K562 treated with DMSO at 1 percent for 48 hours (cell line): ENCODE measurements around the gene RAB13. TPM values are rescaled to one million over a fixed set of nuclear protein-coding genes. Genes with fewer than 3 reads are reported as not detected.

Source experiments
- total RNA-seq: library from RNA; unstranded; fragments of 300-600 nt; gene quantifications from 2 replicates; pipeline ENCODE4 v1.2.3, GENCODE V29; 2022; ENCODE audit warnings: low replicate concordance; ENCODE audit errors: extremely low read depth

The RAB13 gene
- total RNA-seq = not detected in 2 replicates

DNA sequence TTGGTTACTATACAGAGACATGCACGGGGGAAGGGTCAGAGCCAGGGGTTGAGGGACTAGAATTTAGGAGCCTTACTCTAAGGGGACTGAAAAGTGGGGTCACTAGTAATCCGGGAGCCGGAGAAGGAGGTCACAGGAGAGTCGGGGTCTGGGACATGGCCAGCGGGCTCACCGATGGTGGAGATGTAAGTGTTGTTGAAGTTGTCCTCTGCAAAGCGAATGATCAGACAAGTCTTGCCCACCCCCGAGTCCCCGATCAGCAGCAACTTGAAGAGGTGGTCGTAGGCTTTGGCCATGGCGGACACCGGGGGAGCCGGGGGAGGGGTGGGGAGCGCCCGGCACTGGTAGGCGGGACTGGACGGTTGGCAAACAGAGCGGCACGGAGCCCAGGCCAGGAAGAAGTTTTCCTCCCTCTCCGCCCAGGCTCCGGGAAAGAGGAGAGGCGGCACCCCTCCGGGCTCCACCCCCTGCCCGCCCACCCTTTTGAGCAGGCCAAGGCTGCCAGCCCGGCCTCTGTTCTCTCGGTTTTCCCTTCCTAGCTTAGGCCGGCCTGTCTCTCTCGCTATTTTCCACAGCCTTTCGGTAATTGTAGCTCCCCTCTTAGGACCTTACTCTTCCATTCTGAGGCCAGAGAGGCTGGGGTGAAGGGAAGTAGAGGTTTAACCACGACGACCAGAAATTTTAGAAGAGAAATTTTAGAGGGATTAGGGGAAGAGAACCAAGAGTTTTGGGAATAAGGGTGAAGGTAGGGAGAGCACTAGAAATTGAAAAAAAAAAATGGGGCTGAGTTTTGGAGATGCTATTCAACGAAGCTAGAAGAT lies at the start of gene RAB13:
Gene RAB13 (minus strand): TSS at position 399 of the 821 bp plus-strand sequence. CDS start 103 bp downstream, at position 296.

DNA sequence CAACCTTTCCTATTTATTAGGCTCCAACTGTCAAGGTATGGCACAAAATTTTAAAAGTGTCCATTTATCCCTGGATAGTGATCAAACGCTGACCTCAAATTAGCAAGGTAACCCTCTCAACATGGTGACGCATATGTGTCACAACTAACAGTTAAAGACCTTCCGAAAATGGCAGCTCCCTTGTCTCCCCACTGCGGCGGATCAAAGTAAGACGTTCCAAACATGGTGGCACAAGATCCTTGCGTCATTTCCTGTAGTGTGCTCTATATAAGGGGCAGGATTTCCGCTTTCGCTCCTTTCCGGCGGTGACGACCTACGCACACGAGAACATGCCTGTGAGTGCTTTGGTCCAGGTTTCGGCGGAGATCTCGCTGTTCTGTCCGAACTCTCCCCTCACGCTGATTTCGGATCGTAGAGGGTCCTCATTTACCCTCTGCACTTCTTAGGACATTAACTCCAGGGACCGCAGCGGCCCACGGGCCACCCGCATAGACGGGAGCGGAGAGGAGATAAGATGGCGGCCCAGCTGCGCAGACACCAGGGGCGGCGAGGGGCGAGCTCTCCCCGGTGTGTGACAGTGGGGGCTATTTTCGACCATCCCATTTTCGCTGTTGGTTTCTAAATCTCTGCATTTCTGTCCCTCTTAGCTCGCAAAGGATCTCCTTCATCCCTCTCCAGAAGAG lies 4.5 kb upstream of the RAB13 start, which contains the start of gene RPS27:
Gene RPS27 (plus strand): TSS at position 295 of the 683 bp plus-strand sequence. CDS start 35 bp downstream, at position 330.

DNA sequence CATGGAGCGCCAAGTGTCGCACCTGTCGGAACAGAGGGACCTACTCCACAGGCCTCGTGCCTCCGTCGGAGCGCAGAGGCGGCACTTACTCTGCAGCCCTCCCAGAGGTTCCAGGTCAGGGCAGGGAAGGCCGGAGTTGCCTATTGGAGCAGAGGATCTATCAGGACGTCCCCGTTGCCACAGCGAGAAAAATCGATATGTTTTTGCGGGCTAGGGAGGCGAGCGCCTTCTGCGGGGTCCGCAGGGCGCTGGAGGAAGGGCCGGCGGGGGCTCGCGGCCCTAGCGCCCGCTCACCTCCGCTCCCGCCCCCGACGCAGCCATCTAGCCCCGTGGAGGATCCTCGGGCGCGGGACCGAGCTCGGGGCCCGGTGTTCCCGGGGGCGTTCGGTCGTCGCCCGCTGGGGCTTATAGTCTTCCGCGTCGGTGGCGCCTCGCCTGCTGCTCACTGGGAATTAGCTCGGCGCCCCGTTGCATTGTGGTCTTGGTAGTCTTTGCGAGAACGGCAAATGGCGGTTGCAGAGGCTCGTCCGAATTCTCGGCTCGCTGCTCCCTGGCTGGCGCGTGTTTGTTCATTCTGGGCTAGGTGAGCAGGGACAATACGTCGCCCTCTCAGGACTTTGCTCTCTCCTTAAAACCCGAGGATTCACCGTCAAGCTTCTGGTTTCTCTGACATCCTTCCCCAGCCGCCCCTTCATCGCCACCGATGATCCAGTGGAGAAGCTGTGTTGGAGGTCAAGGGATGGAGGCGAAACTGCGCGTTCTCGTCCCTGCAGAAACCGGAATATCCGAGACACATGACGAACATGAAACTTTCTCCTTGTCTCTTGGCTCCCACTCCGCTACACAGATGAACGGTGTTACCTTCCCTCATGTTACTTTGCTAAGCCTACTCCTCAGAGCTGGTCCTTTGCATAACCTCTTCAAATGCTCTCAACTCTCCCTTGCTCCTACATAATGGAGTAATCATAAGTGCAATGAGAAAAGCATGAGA lies 8.6 kb downstream of the RAB13 start, which contains the start of gene JTB:
Gene JTB (minus strand): TSS at position 425 of the 991 bp plus-strand sequence. CDS start 422 bp downstream, at position 3.

DNA sequence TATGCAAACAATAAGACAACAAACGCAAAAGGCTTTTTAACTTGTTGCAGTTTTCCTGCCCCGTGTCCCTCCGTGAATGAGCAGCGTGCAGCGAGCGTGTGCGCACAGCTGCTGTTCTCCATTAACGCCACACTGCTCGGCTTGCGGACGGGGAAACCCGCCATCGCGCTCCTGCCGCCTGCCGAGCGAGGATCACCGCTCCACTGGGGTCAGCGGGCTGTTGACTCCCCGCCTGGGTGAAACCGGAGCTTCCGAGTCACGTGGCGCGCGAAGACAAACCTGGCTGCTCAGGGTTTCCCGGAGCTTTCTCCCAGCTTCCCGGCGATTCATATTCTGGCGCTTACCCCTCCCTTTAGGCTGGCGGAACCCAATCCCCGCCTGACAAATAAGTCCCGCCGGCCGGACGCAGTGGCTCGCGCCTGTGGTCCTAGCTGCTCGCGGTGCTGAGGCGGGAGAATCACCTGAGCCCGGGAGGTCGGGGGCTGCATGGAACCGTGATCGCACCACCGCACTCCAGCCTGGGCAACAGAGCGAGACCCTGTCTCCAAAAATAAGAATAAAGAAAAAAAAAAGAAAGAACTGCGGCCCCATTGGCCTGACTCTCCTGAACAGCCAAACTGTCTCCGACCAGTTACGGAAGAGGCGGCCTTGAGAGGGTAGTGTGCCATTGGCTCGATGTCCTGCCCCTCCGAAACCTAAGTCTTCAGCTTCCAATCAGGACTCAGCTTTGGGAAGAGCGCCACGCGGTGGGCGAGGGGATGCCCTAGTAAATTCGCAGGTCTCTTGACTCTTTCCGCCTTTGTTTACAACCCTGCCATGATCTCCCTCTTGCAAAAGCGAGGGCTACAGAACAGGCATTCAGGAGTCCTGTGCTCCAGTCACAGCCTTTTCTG lies 18.8 kb downstream of the RAB13 start, which contains the start of gene CREB3L4:
Gene CREB3L4 (plus strand): TSS at position 796 of the 893 bp plus-strand sequence. CDS start 624 bp downstream, outside the sequence.

DNA sequence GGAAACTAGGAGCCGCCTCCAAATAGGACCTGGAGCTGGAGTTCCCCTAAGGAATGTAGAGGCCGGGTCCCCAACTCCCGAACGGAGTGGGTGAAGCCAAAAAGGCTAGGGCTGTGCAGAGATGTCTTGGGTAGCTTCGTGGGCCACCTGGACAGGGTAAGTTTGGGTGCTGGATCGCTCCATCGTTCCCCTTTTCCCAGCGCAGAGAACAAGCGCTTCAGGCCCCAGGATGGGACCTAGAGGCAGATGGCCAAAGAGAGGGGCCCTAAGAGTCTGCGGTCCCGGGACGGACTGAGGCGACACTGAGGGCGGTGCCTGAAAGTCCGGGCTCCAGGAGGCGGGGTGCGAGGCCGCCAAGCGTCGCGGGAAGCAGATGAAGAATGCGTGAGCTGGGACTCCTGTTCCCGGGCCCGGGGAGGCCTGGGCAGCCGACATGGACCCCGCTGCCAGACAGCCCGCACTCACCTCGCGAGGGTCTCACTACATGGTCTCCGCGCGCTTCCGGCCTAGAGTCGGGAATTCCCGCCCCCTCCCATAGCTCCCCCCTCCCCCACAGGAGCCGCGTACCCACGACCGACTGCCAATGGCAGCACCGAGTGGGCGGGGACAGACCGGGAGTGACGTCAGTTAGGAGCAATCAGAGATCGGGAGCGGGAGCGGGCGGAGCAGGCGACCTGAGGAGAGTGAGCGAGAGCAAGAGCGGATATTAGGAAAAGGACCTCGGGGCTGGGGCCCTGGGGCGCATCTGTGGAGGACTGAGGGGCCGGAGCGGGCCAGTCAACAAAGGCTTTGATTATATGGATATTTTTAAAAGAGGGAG lies 22.9 kb downstream of the RAB13 start, which contains the start of gene SLC39A1:
Gene SLC39A1 (minus strand): TSS at position 508 of the 820 bp plus-strand sequence. CDS start 822 bp downstream, outside the sequence.

DNA sequence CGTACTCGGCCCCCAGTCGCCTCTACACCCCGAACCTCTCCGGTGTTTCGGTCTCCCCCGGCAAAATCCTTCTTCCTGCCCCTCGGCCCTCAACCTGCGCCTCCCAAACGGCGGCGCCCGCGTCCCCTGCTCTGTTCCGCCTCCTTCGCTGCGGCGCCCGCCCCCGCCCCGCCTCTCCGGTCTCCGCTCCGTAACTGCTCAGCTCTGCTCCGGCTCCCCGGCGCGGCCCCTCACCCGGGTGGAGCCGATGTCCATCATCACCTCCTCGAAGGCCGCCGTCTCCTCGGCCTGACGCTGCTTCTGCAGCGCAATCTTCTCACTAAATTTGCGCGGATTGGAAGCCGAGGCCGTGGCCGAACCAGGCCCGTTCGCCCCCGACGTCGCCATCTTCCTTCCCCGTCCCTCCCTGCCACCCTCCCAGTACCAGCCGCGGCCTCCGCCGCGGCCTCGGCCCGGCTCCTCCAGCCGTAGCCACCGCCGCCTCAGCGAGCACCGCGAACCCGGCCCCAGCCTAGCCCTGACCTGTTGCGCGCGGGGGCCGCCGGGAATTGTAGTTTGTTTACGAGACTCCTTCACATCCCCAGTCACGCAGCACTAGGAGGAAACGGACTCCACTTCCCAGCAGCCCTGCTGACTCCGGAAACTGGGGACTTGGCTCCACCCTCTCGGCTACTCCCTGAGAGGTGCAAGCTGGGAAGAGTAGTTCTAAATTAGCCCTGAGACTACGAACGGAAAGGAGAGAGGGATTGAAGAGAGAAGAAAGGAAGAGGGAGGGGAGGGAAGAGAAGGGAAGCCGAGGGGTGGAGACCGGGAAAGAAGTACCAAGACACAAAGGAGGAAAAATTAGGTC lies 27.8 kb downstream of the RAB13 start, which contains the start of gene CRTC2:
Gene CRTC2 (minus strand): TSS at position 502 of the 850 bp plus-strand sequence. CDS start 115 bp downstream, at position 387.

DNA sequence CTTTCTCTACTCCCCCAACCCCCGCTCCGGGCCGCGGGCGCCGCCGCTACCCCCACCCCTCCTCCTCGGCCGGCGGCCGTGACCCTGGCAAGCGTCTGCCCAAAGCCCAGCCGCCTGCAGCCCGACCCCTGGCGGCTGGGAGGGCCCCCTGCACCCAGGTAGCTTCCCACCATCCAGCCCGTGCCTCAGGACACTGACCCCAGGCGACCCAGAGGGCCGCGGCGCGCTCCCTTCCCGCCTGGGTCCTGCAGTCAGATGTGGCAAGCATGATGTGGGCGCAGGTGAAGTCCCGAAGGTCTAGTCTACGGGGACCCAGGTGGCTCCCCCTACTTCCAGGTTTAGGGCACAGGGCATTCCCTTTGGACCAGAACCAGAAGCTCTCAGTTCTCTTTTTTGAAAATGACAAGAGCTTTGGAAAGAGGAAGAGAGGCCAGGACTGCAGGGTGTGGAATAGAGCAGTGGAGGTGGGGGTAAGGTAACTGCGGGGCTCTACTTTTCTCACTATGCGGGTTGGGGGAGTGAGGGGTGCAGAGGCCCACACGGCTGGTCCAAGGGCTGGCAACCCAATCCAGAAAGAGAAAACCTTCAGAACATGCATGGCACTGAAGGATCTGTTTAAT lies 39.4 kb downstream of the RAB13 start, which contains the start of gene DENND4B:
Gene DENND4B (minus strand): TSS at position 97 of the 620 bp plus-strand sequence. CDS start 2,344 bp downstream, outside the sequence.

Other genes starting within 250 kb of the RAB13 start
- gene SLC27A3, start 210.9 kb downstream of the RAB13 start, total RNA-seq = not detected in 2 replicates
- not detected in 2 replicates for gene GATAD2B, start 63.4 kb downstream of the RAB13 start, total RNA-seq
- gene DENND4B, start 39.6 kb downstream of the RAB13 start, total RNA-seq = not detected in 2 replicates
- gene CRTC2, start 27.7 kb downstream of the RAB13 start, total RNA-seq = not detected in 2 replicates
- not detected in 2 replicates for gene SLC39A1, start 22.8 kb downstream of the RAB13 start, total RNA-seq
- gene CREB3L4, start 18.4 kb downstream of the RAB13 start, total RNA-seq = not detected in 2 replicates
- gene JTB, start 8.7 kb downstream of the RAB13 start, total RNA-seq = not detected in 2 replicates
- not detected in 2 replicates for gene RPS27, start 4.4 kb upstream of the RAB13 start, total RNA-seq
- not detected in 2 replicates for gene NUP210L, start 168.7 kb upstream of the RAB13 start, total RNA-seq
- gene TPM3, start 205.8 kb upstream of the RAB13 start, total RNA-seq = 253 TPM in 1 of 2 replicates, not detected in the other
- gene CFAP141, start 220.0 kb upstream of the RAB13 start, total RNA-seq = not detected in 2 replicates
- gene UBAP2L, start 234.6 kb upstream of the RAB13 start, total RNA-seq = not detected in 2 replicates